ENCODE measurements around the gene COL6A1.

Gene COL6A1

DNA sequence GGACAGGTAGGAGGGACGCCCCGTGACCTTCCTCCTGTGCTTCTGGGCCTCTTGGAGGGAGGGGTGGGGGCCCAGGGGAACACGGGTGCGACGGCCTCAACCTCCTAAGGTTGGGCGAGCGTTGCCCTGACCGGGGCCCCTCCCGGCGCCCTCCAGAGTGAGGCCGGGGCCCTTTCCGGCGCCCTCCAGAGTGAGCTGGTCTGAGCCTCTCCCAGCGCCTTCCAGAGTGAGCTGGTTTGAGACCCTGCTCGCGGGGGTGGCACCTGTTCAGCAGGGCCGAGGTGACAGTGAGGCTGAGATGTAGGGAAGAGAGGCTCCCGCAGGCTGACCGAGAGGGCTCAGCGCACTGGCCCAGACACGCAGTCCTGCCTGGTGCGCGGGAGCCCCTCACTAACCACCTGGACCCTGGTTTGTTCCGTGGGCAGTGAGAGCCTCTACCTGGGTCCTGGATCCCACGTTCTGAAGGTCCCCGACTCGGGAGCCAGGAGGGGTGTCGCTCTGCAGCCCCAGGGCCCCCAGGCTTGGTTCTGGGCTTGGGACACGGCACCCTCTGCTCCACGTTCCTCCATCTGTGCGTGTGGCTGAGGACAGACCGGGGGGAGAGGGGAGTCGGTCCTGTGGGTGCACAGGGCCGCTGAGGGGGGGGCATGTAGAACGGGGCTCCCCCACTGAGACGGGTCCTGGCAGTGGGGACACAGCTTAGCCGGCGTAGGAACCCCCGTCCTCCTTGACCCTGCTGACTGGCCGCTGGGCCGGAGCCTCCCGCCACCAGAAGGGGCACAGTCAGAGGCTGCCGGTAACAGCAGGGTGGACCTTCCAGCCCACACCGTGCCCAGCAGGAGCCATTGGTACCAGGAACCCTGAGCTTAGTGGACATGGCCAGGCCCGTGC, 1.4 kb downstream of the COL6A1 start:
- H3K4me1 ChIP-seq, result peaks cover 0 to 60% (median 36%) of the 10 kb centered on the region in 4 donors
- H3K27ac ChIP-seq, result peak overlapping the region; percentile 85 to 94
- TF ChIP-seq CTCF (IDR thresholded peaks at IDR 0.05), result peak in 1 of 2 experiments; percentile 0

DNA sequence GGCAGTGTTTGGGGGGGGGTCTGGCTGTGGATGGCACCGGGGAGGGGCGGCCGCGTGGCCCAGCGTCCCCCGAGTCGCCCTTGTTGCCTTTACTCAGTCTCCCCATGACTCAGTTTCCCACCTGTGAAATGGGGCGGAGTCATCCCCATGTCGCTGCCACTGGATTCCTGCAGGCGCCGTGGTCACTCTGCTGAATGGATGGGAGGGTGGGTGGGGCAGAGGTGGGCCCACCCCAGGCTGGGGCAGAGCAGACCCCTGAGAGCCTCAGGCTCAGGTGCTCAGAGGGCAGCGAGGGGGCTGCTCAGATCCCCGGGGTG, 2.0 kb downstream of the COL6A1 start:
- Histone ChIP-seq H3K4me3 (peak overlapping the region; percentile 97), H3K36me3 (peaks cover 40 to 47% (median 41%) of the 10 kb centered on the region in 3 donors), H3K9me3 (no peaks in the 10 kb centered on the region), H3K27me3 (no peaks in the 10 kb centered on the region), H3K4me1 (peaks cover 0 to 54% (median 31%) of the 10 kb centered on the region in 4 donors), H3K27ac (peak overlapping the region; percentile 85 to 94)
- no peak for TF ChIP-seq CTCF (IDR thresholded peaks at IDR 0.05)
- DNase-seq, result peak in 1 of 2 donors; percentile 21
- intact Hi-C loops (cut with DNase I; ENCODE audit: low total_unique reads), result loop anchor here (2.0 kb wide), 1 partner anchor 71 kb away; no protein-coding TSS in a partner anchor

More for the DNA sequence above, 1.4 kb downstream of the COL6A1 start:
- DNase-seq, result peak; percentile 26 to 71
- Histone ChIP-seq H3K4me3 (peak overlapping the region; percentile 97), H3K9me3 (no peaks in the 10 kb centered on the region), H3K36me3 (peaks cover 36 to 42% (median 37%) of the 10 kb centered on the region in 3 donors), H3K27me3 (no peaks in the 10 kb centered on the region)
- intact Hi-C loops (cut with DNase I; ENCODE audit: low total_unique reads), result loop anchor here (2.0 kb wide), 1 partner anchor 72 kb away; no protein-coding TSS in a partner anchor

DNA sequence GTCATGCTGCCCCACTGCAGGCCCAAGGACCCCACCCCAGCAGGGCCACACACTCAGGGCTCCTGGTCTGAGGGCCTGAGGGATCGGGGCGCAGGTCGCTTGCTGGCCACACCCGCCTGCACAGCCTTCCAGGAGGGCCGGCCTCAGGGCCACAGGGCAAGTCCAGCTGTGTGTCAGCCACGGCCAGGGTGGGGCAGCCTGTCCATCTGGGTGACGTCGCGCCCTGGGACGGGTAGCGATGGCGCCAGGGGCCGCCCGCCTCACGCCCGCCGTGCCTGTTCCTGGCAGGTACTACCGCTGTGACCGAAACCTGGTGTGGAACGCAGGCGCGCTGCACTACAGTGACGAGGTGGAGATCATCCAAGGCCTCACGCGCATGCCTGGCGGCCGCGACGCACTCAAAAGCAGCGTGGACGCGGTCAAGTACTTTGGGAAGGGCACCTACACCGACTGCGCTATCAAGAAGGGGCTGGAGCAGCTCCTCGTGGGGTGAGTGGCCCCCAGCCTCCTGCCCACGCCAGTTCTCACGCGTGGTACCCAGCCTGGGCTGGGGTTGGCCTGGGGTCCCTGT, 2.5 kb downstream of the COL6A1 start:
- H3K4me3 ChIP-seq, result peak overlapping the region; percentile 97
- peaks cover 44 to 51% (median 45%) of the 10 kb centered on the region in 3 donors for H3K36me3 ChIP-seq
- TF ChIP-seq CTCF (IDR thresholded peaks at IDR 0.05), result no peak
- no peaks in the 10 kb centered on the region for H3K27me3 ChIP-seq
- H3K4me1 ChIP-seq, result peaks cover 0 to 49% (median 27%) of the 10 kb centered on the region in 4 donors
- peak; percentile 51 to 84 for DNase-seq
- H3K9me3 ChIP-seq, result no peaks in the 10 kb centered on the region
- intact Hi-C loops (cut with DNase I; ENCODE audit: low total_unique reads), result loop anchor here (2.0 kb wide), 1 partner anchor 71 kb away; no protein-coding TSS in a partner anchor
- peak overlapping the region; percentile 85 to 94 for H3K27ac ChIP-seq

DNA sequence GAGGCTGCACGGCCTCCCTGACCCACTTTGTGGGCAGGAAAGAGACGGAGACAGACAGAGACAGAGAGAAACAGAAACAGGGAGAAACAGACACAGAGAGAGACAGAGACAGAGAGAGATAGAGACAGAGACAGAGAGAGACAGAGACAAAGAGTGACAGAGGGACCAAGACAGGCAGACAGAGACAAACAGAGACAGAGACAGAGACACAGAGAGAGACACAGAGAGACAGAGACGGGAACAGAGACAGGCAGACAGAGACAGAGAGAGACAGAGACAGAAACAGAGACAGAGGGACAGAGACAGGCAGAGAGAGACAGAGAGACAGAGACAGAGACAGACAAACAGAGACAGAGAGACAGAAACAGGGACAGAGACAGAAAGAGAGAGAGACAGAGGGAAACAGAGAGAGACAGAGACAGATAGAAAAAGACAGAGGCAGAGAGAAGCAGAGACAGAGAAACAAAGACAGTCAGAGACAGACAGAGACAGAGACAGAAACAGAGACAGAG, 3.1 kb downstream of the COL6A1 start:
- Histone ChIP-seq H3K4me1 (peaks cover 0 to 47% (median 26%) of the 10 kb centered on the region in 4 donors), H3K27me3 (no peaks in the 10 kb centered on the region), H3K36me3 (peaks cover 50 to 57% (median 51%) of the 10 kb centered on the region in 3 donors), H3K9me3 (no peaks in the 10 kb centered on the region), H3K27ac (peak overlapping the region; percentile 85 to 94), H3K4me3 (peak overlapping the region; percentile 97)
- intact Hi-C loops (cut with DNase I; ENCODE audit: low total_unique reads), result no loop called here
- TF ChIP-seq CTCF (IDR thresholded peaks at IDR 0.05), result no peak
- DNase-seq, result no peak

DNA sequence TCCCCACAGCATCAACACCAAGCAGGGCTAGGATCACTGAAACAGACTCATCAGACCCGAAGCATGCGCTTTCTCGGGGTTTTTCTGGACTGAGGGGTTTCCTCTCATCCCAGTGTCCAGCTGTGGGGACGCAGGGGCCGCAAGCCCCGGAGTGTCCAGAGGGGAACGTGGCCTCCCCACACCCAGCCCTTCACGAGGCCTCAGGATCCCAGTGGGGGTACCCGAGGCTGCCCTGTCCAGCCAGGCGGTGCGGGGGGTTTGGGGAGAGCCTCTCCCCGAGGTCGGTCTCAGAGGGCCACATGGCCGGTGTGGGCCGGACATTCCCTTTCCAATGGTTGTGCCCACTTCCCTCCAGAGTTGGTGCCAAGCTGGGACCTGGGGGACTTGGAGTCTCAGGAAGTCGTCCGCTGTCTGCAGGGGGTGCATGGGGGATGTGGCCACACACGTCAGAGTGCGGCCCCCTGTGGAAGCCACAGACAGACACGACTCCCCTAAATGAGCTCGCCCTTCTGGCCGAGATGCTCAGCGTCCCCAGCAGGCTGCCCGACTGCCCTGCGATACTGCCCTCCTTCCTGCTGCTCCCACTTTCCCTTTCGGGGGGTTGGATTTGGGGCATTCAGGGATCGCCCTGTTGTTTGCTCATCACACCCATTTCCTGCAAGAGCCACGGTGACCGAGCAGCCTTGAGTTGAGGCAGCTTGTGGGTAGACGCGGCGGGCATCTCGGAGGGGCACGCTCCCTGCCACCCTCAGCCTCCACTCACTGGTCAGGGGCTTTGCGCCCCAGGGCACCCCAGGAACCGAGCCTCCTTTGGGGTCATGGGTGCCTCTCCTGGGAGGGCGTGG, 4.1 kb downstream of the COL6A1 start:
- Histone ChIP-seq H3K9me3 (no peaks in the 10 kb centered on the region), H3K4me3 (no peak overlapping the region), H3K27ac (peak overlapping the region; percentile 85 to 94), H3K27me3 (no peaks in the 10 kb centered on the region), H3K4me1 (peaks cover 0 to 39% (median 25%) of the 10 kb centered on the region in 4 donors), H3K36me3 (peaks cover 61 to 67% (median 61%) of the 10 kb centered on the region in 3 donors)
- TF ChIP-seq CTCF (IDR thresholded peaks at IDR 0.05), result no peak
- DNase-seq, result peak; percentile 20 to 67
- intact Hi-C loops (cut with DNase I; ENCODE audit: low total_unique reads), result no loop called here

Measured in tibial artery (tissue), 4 donors.